Mucosa of descending colon (tissue), 3 donors: ENCODE data around the gene SH3RF3. TPM values are rescaled to one million over a fixed set of nuclear protein-coding genes. Genes with fewer than 3 reads are reported as not detected.

Experiments
- ATAC-seq: fragments of 200-7000 bp; cut with Tn5 transposase; one replicate; pipeline ENCODE4 v1.9.1; 2020; ENCODE audit warnings: mild to moderate bottlenecking, moderate library complexity
- DNase-seq, 3 donors: peaks; one replicate each; pipeline ENCODE4 v3.0.0-alpha.2; 2020
- H3K36me3 ChIP-seq: fragments of 200-600 bp; one replicate; pipeline ENCODE4 v1.8.0; 2021; ENCODE audit warnings: low read depth, mild to moderate bottlenecking
- H3K4me1 ChIP-seq: fragments of 200-600 bp; one replicate; pipeline ENCODE4 v1.8.0; 2021; ENCODE audit warnings: low read depth, mild to moderate bottlenecking
- H3K4me3 ChIP-seq: fragments of 200-600 bp; one replicate; pipeline ENCODE4 v1.8.0; 2021; ENCODE audit warnings: mild to moderate bottlenecking
- H3K9me3 ChIP-seq: fragments of 200-600 bp; one replicate; pipeline ENCODE4 v1.8.0; 2021; ENCODE audit warnings: mild to moderate bottlenecking
- CTCF ChIP-seq: fragments of 200-600 bp; IDR thresholded peaks from one replicate; pipeline ENCODE4 v1.8.0; 2022; ENCODE audit warnings: antibody characterized with exemption, mild to moderate bottlenecking
- intact Hi-C, 2 donors: fragments of 100-400 bp; cut with DNase I in 1 of 2; cut with micrococcal nuclease in 1 of 2; formaldehyde crosslinking; loops; one replicate each; pipeline versions ENCODE4 v1.11.0 to v1.11.1; 2022; cut with DNase I, micrococcal nuclease
- total RNA-seq, 3 donors: library from RNA; stranded (reverse); fragmentation: NEBNext Ultra II Directional in 2 of 3; extraction: Animal tissue kit (Norgen Biotek cat#: 25700) in 2 of 3; gene quantifications; one replicate each; pipeline versions ENCODE4 v1.2.1 to v1.2.4, GENCODE V29; 2021 to 2023
- donor health status: DM: no; HTN: no; CAD: no; lungs with moderate emphysema.
- donor health status: DM: no; HTN: no; CAD: no.
- donor health status: DM: no; HTN: yes; CAD: no.

Gene SH3RF3
- total RNA-seq, 3 donors from 2014 or later, result 1.9 to 3.7 (median 3.0) TPM

- Histone ChIP-seq H3K36me3 (no peaks in the 10 kb centered on the region), H3K4me3 (no peak overlapping the region), H3K4me1 (peaks cover 23% of the 10 kb centered on the region), H3K9me3 (peaks cover 3% of the 10 kb centered on the region)
- no peak for TF ChIP-seq CTCF
- ATAC-seq, result no peak
- intact Hi-C loops, result no loop called here
- no peak for DNase-seq
Observed at GRCh38 chr2:109500910-109501309, 371.9 kb downstream of the SH3RF3 start.

GRCh38 chr2:109501461-109501860 lies 372.5 kb downstream of the SH3RF3 start:
- Histone ChIP-seq H3K4me1 (peaks cover 23% of the 10 kb centered on the region), H3K36me3 (no peaks in the 10 kb centered on the region), H3K9me3 (peaks cover 4% of the 10 kb centered on the region), H3K4me3 (no peak overlapping the region)
- ATAC-seq (no peak), DNase-seq (no peak)
- intact Hi-C loops, result no loop called here
- no peak for TF ChIP-seq CTCF

- no peaks in the 10 kb centered on the region for H3K36me3 ChIP-seq
- intact Hi-C loops, result no loop called here
- H3K4me1 ChIP-seq, result peaks cover 15% of the 10 kb centered on the region
- DNase-seq (no peak), ATAC-seq (no peak)
- no peak for TF ChIP-seq CTCF
- no peak overlapping the region for H3K4me3 ChIP-seq
- H3K9me3 ChIP-seq, result peaks cover 4% of the 10 kb centered on the region
Observed at GRCh38 chr2:109503191-109503590, 374.2 kb downstream of the SH3RF3 start.

- ATAC-seq, result no peak
- H3K4me1 ChIP-seq, result no peaks in the 10 kb centered on the region
Observed at GRCh38 chr2:109507217-109507616, 378.2 kb downstream of the SH3RF3 start.

GRCh38 chr2:109507828-109508227 lies 378.8 kb downstream of the SH3RF3 start:
- H3K4me3 ChIP-seq, result no peak overlapping the region
- peaks cover 4% of the 10 kb centered on the region for H3K9me3 ChIP-seq
- H3K36me3 ChIP-seq, result no peaks in the 10 kb centered on the region
- intact Hi-C loops, result no loop called here
- no peak for ATAC-seq
- no peak for TF ChIP-seq CTCF
- no peaks in the 10 kb centered on the region for H3K4me1 ChIP-seq
- no peak for DNase-seq

More at GRCh38 chr2:109507217-109507616, 378.2 kb downstream of the SH3RF3 start:
- no peak for TF ChIP-seq CTCF
- DNase-seq, result no peak
- intact Hi-C loops, result no loop called here
- Histone ChIP-seq H3K4me3 (no peak overlapping the region), H3K9me3 (peaks cover 4% of the 10 kb centered on the region), H3K36me3 (no peaks in the 10 kb centered on the region)

GRCh38 chr2:109508556-109508955 lies 379.6 kb downstream of the SH3RF3 start:
- no peak for DNase-seq
- no peaks in the 10 kb centered on the region for H3K36me3 ChIP-seq
- intact Hi-C loops, result no loop called here
- H3K4me3 ChIP-seq, result no peak overlapping the region
- no peak for ATAC-seq
- no peaks in the 10 kb centered on the region for H3K4me1 ChIP-seq
- TF ChIP-seq CTCF, result no peak
- H3K9me3 ChIP-seq, result peaks cover 4% of the 10 kb centered on the region
